ENCODE data around the gene BEX4.

The BEX4 gene

DNA sequence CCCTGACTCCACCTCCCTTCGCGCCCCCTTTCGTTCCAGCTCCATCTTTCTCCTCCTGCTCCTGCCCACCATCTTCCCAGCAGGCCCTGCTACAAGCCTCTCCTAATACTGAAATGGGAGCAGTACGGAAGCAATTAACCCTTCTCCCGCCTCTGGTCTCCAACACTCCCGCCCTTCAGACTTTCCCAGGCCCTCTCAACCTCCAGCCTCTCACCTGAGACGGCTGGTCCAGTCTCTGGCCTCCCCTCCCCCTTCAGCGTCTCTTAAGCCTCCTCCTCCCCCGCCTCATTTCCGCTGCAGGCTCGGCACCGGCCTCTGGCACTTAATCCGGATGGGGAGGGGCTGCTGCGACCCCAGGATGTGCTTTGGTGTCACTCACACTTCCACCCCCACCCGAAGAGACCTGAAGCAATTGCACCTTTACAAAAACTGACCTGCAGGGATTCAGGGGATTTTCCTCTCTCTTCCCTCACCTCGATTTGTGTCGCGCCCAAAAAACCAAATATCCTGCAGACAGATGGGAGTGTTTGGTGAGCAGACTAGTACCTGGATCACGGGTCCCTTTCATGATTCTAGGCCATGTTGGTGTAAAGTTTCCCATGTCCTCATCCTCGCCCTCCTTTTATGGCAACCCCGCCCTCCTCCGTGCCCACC lies 39.4 kb downstream of the BEX4 start:
- ChIA-PET POLR2A (ENCODE audit: low non-redundant PET) (no interaction called here), CTCF (interaction anchor here (1.9 kb wide), 1 partner anchor 43 kb away, joined by 4 read pairs; no protein-coding TSS in a partner anchor)
- peak overlapping the region; percentile 75 for H3K27ac ChIP-seq
- no peak for TF ChIP-seq CTCF (conservative IDR thresholded peaks at IDR 0.05; ENCODE audit: low read depth)
- peak; percentile 41 for DNase-seq (ENCODE audit: low spot score)

- CTCF ChIA-PET = interaction anchor here (1.9 kb wide), 1 partner anchor 44 kb away, joined by 4 read pairs; no protein-coding TSS in a partner anchor
- POLR2A ChIA-PET (ENCODE audit: low non-redundant PET) = interaction anchor here (0.7 kb wide), 1 partner anchor 56 kb away, joined by 3 read pairs; the partner anchor contains the start of gene BEX2
- peak within 1 kb of the TSS; percentile 75 for H3K27ac ChIP-seq
- TF ChIP-seq CTCF (conservative IDR thresholded peaks at IDR 0.05; ENCODE audit: low read depth) = no peak
- peak; percentile 71 for DNase-seq (ENCODE audit: low spot score)
These were observed 40.1 kb downstream of the BEX4 start, which contains the start of gene TCEAL8 for GRCh38 chrX:103254921-103255493. TCEAL8 (minus strand) TSS chrX:103255155; CDS start chrX:103253979, 1,176 bp downstream.

DNA sequence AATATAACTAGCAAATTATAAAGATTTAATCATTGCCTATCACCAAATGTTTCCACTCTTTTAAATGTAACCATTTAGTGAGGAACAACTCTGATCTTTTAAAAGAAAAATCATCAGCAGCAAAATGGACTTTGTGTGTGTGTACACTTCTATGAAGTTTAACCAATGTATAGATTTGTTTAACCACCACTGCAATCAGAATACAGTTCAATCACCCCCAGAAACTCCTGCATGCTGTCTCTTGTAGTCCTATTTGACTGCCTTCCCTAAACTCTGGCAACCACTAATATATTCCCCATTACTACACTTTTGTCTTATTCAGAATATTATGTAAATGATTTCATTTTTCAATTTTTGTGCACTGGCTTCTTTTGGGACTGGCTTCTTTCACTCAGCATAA lies 41.7 kb downstream of the BEX4 start:
- H3K27ac ChIP-seq = no peak overlapping the region
- DNase-seq (ENCODE audit: low spot score) = no peak
- TF ChIP-seq CTCF (conservative IDR thresholded peaks at IDR 0.05; ENCODE audit: low read depth) = no peak
- CTCF ChIA-PET = no interaction called here
- POLR2A ChIA-PET (ENCODE audit: low non-redundant PET) = no interaction called here

DNA sequence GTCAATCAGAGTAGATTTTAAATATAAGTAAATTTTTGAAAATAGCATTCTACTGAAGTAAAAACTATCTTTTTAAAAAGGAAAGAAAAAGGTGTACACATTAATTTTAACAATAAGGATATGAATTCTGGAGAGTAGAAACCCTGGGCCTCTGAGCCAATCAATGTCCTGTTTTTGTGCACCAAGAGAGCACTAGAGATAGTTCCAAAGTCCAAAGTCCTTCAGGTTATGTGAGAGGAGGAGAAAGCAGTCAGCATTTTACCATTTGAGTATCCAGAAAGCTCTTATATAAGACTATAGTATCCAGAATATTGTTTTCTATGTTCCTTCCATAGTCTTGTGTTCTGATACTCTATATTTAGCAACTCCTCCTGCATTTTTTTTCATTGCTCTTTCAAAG lies 43.4 kb downstream of the BEX4 start:
- H3K27ac ChIP-seq = no peak overlapping the region
- POLR2A ChIA-PET (ENCODE audit: low non-redundant PET) = no interaction called here
- no peak for DNase-seq (ENCODE audit: low spot score)
- no peak for TF ChIP-seq CTCF (conservative IDR thresholded peaks at IDR 0.05; ENCODE audit: low read depth)
- CTCF ChIA-PET = no interaction called here
